GM19397 (cell line): ENCODE data around the gene FGD2.
"Not testable (repeated sequence)": the region's sequence is repeated elsewhere in the genome, so short reads cannot be mapped to it uniquely, and the experiment has no call there.

Experiments used
- ATAC-seq: cut with Tn5 transposase; IDR thresholded peaks from one replicate; pipeline ENCODE4 v1.9.1; 2021; ENCODE audit warnings: mild to moderate bottlenecking, moderate library complexity; ENCODE audit not compliant: unreplicated experiment

Gene FGD2

DNA sequence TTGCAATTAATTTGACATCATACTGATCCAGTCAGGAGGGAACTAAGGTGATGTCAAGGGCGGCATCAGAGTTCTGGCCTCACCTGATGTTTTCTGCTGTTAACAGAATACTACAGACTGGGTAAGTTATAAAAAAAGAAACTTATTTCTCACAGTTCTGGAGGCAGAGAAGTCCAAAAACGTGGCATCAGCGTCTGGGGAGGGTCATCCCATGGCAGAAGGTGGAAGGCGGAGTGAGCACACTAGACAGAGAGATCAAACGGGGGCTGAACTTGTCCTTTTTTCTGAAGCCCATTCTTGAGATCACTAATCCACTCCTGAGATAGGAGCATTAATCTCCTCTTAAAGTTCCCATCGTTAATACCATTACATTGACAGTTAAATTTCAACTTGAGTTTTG, 16.2 kb upstream of the FGD2 start:
- no peak for ATAC-seq

DNA sequence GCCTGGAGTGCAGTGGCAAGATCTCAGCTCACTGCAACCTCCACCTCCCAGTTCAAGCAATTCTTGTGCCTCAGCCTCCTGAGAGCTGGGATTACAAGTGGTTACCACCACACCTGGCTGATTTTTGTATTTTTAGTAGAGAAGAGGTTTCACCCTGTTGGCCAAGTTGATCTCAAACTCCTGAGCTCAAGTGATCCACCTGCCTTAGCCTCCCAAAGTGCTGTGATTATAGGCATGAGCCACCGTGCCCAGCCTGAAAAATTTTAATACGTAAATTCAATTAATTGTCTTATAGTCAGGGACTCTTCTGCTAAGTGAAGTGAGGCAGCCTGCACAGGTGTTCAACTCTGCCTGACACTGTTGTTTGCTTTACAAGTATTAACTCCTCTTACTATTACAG, 15.1 kb upstream of the FGD2 start:
- ATAC-seq, result not testable (repeated sequence)

DNA sequence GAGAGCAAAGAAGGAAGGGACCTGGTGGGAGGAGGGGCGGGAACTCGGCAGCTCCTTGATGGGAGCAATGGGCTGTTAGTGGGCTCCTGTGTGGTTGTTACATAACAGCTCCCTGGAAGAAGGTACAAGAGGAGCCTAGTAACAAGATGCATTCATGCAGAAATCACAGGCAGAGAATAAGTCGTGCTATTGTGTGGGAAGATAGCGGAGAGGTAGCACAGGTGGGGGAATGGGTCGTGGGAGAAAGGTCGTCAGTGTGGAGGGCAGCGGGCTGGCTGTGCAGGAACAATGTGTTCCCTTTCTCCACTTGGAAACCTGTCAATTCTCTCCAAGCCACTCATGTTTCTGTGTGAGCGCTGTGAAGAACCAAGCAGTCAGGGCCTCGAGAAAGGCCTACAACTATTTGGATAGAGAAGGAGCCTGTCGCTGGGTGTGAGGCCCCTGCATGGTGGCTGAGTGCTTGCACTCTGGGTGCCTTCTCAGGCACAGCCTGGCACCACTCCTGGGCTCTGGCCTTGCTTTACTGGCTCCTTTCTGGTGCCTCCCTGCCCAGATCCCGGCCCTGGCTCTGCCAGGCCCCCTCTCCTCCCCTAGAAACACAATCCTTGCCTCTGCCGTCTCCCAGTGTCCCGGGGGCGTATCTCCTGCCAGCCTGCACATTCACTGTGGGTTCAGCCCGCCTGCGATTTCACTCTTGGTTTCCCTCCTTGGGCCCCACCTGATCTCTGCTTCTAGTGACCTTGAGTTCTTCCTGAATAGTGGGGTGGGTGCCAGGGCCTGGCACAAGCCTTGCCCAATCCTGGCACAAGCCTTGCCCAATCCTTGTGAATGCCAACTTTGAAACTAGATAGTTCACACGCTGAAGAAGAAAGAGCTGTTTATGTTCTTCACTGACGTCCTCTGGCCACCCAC, 7.4 kb upstream of the FGD2 start:
- no peak for ATAC-seq

DNA sequence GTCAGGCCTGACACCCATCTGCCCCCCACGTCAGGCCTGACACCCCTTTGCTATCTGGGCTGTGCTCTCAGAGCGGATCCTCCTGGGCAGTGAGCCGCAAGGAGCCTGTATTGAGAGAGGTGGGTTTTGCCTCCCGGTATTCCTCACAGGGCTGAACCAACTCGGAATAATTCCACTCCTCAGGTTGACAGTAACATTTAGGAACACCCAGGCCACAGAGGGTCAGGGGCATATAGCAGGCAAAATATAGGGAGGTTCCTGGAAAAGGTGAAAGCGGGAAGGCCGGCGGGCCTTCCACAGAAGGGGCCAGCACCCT, 6.8 kb upstream of the FGD2 start:
- no peak for ATAC-seq

DNA sequence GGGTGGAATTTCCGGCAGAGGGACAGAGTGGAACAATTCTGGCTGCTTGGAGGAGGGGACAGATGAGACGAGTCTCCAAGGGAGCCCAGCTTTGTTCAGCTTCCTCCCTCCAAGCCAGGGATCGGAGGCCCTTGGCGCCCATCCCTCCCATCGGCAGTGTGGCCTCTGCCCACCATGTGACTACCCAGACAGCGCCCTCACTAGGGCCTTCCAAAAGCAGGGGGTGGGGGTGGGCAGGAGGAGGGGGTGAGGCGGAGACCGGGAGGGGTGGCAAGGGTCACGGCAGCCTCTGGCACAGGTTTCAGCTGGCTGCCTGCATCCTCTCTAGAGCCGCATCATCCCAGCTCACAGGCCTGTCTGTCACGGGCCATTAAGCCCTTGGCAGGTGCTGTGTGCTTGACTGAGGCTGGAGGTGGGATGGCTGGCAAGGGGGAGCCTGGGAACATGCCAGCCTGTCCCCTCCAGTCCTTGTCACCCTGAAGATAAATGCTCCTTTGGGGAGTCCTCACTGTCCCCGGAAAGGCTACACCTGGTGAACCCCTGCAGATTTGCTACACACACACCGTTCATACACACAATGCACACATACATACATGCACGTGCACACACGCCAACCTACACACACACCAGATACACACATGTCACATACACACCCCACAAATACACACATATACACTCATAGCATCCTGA, 6.2 kb upstream of the FGD2 start:
- ATAC-seq, result no peak

DNA sequence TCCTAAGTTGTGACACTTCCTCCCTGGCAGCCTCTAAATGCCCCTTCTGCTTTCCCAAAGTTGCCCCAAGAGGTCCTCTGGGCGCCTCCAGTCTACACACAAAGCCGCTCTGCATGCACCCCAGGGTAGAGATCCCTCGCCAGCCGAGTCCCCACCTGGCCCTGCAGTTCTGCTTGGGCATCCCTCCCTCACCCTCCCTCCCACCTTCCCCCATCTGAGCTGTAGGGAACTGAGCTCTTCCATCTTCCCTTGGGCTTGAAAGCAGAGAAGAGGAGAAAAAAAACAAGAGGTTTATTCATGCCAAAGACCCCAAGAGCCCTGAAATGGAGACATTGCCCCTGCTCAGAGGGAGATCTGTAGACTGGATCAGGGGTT, 5.7 kb upstream of the FGD2 start:
- ATAC-seq, result no peak

DNA sequence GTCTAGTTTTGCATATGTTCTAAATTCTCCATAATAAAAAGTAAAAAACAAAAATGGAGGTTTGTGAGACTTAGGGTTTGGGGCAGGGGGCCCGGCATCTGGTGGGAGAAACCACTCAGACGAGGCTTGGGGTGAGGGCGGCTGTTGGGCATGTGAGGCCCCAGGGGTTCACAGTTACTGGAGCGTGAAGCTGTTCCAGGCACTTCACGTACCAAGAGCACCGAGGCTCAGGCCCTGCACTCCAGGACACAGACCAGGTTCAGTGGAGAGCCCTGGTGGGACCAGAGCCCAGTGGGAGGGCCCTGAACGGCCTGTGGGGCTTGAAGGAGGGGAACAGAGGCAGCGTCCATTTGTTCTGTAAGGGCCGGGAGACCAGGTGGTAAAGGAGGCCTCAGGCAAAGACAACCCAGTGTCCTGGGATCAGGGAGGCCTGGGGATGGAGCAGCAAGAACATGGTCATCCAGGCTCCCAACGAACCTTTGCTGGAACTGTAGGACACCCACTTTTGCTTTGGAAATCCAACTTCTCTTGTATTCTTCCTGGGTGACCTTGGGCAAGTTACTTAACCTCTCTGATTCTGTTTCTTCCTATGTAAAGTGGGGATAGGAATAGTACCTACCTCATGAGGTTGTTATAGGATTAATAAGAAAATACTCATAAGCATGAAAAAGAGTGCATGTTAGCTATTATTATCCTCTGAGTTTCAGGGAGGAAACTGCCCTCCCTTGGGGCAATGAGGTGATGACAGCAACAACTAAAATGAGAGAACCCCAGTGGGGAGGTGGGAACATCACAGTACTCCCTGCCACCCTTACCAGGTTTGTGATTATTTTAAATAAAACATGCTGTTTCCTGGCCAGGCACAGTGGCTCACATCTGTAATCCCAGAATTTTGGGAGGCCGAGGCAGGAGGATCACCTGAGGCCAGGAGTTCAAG, 1.1 kb upstream of the FGD2 start:
- ATAC-seq, result no peak

DNA sequence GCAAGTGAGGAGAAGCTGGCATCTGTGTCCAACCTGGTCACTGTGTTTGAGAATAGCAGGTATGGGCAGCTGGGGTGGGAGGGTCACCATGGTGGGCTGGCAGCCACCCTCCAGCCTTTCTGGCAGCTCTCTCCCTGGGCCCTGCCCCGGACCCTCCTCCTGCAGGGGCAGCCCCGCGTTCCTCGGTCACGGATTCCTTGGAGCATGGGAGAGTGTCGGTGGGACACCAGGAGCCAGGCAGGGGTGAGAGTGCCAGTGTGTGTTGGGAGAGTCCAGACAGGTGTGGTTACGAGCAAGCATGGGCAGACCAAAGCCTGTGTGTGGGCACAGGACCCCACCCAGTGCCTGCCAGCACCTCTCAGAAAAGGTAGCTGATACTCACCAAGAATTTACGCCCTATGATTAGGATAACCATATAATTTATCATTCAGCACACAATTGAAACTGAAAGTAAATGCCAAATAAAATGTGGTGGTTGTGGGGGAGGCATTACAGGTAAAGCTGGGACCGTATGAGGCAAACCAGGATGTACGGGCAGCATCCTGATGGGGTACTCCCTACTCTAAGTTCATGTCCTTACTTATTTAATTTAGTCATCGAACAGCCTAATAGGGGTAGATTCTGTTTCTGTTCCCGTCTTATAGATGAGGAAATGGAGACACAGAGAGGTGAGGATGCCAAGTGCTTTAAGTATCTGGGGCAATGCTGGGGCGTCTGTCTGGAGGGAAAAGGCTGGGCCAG, 542 bp downstream of the FGD2 start:
- peak; percentile 3 for ATAC-seq

DNA sequence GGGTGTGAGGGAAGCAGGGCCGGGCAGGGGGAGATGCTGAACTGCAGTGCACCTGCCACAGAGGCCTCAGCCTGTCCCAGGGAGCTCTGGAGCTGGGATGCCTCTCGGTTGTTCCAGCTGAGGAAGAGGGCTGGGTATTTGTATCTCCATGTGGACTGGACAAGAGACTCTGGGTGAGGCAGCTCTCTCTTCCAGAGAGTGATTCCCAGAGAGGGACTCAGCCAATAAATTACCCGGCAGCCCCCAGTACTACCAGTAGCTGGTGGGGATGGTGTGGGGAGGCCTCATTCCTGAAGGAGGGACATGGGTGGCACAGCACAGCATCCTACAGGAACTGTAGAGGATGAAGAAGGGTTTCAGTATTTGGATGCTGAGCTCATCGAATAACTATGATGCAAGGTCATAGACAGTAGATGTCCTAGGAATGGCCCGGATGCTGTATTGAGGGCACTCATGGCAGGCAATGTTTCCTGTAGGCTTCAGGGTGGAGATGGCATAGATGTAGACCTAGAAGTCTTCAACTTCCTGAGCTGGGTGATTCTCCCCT, 1.4 kb downstream of the FGD2 start:
- no peak for ATAC-seq

DNA sequence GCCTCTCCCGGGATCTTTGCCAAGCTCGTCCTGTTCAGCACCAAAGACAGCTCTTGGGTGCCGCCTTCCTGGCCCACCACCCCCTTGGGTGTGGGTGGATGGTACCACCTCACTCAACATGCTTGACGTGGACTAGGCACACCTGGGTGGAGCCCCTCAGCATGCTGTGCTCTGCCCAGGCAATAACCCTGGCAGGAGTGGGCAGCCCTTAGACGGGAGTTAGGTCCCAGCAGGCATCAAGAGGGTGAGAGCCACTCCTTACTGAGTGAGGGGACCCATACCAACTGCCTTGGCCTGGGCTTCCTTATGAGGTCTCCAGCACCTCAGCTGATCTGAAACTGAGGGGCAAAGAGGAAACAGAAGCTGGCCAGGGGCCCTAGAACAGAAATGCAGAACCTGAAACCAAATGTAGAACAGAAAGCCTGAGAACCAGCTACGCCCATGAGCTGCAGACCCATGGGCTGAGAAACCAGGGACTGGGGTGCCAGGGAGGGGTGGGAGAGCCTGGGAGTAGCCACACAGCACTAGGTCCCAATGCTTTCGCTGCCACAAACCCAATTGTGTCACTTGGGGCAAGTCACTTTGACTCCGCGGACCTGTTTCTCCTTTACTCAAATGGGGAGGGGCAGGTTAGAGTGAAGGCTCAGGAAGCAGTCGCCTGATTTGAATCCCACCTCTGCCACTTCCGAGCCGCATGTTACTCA, 2.0 kb downstream of the FGD2 start:
- ATAC-seq, result no peak

DNA sequence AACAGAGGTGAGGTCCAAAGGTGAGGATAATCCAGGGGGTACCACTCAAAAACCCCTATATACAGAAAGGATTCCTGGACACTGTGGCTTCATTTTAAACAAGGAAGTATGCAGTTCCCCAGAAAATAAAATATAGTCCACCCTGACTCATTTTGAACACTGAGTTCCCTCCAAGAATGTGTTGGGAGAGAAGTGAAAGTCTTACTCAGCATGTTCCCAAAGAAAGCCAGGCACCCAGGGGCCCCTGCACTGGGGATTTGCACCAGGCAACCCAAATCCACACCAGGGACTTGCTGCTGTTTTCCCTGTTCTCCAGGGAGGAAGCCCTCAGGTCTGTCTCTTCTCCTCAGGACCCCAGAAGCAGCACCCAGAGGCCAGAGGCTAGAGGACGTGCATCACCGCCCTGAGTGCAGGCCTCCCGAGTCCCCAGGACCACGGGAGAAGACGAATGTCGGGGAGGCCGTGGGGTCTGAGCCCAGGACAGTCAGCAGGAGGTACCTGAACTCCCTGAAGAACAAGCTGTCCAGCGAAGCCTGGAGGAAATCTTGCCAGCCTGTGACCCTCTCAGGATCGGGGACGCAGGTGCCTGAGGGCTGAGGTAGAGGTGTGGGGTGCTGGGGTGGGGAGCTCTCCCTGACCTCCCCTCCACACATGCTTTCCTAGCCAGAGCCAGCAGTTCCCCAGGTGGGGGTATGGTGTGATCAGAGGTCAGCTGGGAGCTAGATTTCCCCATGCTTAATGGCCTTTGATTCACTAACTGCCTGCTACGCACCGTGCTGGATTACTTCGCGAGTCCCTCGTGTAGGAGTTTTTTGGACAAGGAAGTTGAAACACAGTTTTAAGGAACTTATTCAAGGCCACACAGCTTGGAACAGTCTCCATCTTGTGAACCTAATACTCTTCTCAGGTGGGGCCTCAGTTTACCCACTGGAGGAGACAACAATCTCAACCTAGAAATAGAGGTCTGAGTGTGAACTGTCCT, 3.3 kb downstream of the FGD2 start:
- no peak for ATAC-seq

DNA sequence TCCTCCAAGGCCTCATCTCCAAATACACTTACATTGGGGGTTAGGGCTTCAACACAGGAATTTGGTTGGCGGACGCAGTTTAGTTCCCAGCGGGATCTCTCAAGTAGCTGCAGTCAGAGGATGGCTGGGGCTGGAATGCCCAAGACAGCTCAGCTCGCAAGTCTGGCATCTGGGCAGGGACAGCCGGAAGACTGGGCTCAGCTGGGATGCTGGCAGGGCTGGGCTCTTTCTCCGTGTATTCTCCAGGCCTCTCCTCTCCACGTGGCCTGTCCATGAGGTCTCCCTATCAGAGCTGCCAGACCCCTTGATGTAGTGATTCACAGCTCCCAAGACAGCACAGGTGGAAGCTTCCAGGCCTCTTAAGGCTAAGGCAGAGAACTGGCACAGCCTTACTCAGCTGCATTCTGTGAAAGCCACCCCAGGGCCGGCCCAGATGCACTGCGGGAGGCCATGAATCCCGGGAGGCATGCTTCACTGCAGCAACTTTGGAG, 5.0 kb downstream of the FGD2 start:
- no peak for ATAC-seq

DNA sequence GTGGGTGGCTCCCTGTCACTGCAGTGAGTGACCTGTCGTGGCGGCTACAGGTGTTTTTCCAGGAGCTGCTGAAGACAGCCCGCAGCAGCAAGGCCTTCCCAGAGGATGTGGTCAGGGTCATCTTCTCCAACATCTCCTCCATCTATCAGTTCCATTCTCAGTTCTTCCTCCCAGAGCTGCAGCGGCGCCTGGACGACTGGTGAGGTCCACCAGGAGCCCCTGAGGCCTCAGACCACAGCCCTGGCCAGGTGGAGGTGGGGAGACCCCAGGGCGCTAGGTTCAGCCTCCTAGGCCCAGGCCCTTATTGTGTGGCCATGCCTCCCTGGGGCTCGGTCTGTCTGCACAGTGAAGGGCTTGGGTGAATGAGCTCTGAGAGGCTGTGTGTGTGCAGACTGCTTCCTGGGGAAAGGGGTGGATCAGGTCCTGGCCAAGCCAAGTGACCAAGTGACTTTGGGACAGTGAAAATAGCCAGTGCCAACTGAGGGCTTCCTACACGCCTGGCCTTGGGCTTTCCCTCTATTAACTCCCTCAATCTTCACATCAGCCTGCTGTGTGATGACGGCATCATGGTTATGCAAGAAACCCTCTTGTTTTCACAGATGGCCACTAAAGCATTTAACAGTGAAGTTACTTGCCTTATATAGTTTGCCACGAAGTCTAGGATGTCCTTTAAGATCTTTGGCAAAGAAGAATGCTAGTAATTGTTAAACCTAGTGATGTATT, 6.4 kb downstream of the FGD2 start:
- no peak for ATAC-seq

DNA sequence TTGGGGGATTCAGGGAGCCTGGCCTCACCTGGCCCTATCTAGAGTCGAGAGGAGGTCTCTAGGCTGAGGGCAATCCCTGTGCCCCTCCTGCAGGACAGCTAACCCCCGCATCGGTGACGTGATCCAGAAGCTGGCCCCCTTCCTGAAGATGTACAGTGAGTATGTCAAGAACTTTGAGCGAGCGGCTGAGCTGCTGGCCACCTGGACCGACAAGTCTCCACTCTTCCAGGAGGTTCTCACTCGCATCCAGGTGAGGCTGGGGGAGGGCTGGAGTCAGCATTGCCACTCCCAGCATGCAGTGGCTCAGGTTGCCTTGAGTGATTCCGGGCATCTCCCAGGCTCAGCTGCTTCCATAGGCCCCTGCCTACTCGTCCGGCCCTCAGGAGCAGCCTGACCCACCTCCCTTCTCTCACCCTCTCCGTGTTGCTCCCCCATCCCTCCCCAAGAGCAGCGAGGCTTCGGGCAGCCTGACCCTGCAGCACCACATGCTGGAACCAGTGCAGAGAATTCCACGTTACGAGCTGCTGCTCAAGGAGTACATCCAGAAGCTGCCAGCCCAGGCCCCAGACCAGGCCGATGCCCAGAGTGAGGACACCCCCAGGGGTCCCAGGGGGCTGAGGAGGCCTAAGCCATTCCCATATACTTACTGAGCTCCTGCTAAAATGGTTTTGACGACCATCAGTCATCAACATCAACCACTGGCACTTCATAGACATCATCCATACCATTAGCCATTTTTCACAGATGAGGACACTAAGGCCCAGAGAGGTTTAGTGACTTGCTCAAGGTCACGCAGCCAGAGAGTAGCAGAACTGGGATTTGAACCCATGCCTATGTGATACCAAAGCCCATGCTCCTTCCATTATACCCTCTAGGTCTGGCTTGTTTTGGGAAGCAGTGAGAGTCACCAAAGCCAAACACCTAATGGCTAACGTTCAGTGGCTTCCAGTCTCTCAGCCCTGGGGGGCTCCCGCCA, 8.3 kb downstream of the FGD2 start:
- no peak for ATAC-seq

DNA sequence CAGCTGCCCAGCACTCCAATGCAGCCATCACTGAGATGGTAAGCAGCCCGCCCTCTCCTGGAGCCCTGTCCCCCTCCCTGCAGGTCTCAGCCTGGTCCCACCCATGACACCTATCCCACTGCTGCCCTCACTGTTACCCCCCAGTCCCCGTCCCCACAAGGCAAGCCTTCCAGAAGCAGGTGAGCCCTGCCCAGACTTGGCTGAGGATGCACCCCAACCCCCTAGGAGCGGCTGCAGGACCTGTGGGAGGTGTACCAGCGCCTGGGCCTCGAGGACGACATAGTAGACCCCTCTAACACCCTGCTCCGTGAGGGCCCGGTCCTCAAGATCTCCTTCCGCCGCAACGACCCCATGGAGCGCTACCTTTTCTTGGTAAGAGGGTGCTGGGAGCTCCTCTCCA, 9.2 kb downstream of the FGD2 start:
- ATAC-seq, result no peak

DNA sequence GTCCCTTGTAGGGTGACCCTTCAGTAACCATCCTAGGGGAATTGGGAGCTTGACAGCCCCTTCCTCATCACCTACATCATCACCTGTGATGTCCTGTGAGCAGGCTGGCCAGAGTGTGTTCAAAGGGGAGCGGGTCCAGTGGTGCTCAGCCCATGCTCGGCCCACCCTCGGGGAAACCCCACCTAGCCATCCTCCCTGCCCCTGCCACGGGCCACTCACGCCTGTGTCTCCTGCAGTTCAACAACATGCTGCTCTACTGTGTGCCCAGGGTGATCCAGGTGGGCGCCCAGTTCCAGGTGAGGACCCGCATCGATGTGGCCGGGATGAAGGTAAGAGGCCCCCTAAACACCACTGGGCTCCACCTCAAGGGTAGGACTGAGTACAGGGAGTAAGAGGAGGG, 10.1 kb downstream of the FGD2 start:
- ATAC-seq, result no peak

DNA sequence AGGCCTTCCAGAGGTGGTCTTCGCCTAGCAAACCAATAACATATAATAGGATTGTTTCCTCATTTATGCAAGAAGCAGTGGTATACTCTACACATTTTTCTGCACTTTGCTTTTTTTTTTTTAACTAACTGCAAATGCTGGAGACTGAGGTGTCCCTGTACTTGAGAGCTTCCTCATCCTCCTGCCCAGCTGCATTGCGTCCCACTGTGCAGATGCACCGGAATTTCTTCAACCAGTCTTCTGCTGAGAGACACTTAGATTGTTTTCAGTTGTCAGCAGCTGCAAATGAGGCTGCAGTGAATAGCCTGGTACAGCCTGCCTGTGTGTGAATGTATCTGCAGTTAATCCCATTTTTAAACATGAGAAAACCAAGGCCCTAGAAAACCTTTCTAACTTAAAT, 11.5 kb downstream of the FGD2 start:
- no peak for ATAC-seq
